ENCODE measurements around the gene FCGBP.
A peak's percentile ranks its signal among the peaks of the same experiment; 100 is the strongest.

FCGBP gene

GRCh38 chr19:39942366-39942730, 7.9 kb upstream of the FCGBP start:
- H3K4me1 ChIP-seq (ENCODE audit: control insufficient read depth in 1 of 2, insufficient read depth in 1 of 2, low read depth in 1 of 2, low read length in 1 of 2) = peaks cover 23 to 72% of the 10 kb centered on the region in 2 experiments
- no peaks in the 10 kb centered on the region for H3K36me3 ChIP-seq
- no peak for TF ChIP-seq CTCF (IDR thresholded peaks at IDR 0.05)
- peak overlapping the region; percentile 65 for H3K27ac ChIP-seq
- no peaks in the 10 kb centered on the region for H3K9me3 ChIP-seq
- peaks cover 53% of the 10 kb centered on the region for H3K27me3 ChIP-seq
- peak overlapping the region in 1 of 2 experiments; percentile 51 for H3K4me3 ChIP-seq (ENCODE audit: low read depth in 1 of 2, low read length in 1 of 2)

GRCh38 chr19:39941615-39942365, 7.4 kb upstream of the FCGBP start:
- peaks cover 53% of the 10 kb centered on the region for H3K27me3 ChIP-seq
- H3K4me3 ChIP-seq (ENCODE audit: low read depth in 1 of 2, low read length in 1 of 2) = peak overlapping the region in 1 of 2 experiments; percentile 51
- H3K27ac ChIP-seq = peak overlapping the region; percentile 65
- H3K9me3 ChIP-seq = no peaks in the 10 kb centered on the region
- no peaks in the 10 kb centered on the region for H3K36me3 ChIP-seq
- peaks cover 23 to 74% of the 10 kb centered on the region in 2 experiments for H3K4me1 ChIP-seq (ENCODE audit: control insufficient read depth in 1 of 2, insufficient read depth in 1 of 2, low read depth in 1 of 2, low read length in 1 of 2)
- TF ChIP-seq CTCF (IDR thresholded peaks at IDR 0.05) = no peak

- Histone ChIP-seq H3K4me3 (ENCODE audit: low read depth in 1 of 2, low read length in 1 of 2) (peak overlapping the region in 1 of 2 experiments; percentile 51), H3K36me3 (no peaks in the 10 kb centered on the region), H3K9me3 (no peaks in the 10 kb centered on the region), H3K27ac (peak overlapping the region; percentile 65), H3K4me1 (ENCODE audit: control insufficient read depth in 1 of 2, insufficient read depth in 1 of 2, low read depth in 1 of 2, low read length in 1 of 2) (peaks cover 23 to 67% of the 10 kb centered on the region in 2 experiments), H3K27me3 (peaks cover 53% of the 10 kb centered on the region)
- no peak for TF ChIP-seq CTCF (IDR thresholded peaks at IDR 0.05)
Observed at GRCh38 chr19:39941151-39941550, 6.7 kb upstream of the FCGBP start.

GRCh38 chr19:39940221-39940833, 5.9 kb upstream of the FCGBP start:
- no peak for TF ChIP-seq CTCF (IDR thresholded peaks at IDR 0.05)
- Histone ChIP-seq H3K36me3 (no peaks in the 10 kb centered on the region), H3K4me1 (ENCODE audit: control insufficient read depth in 1 of 2, insufficient read depth in 1 of 2, low read depth in 1 of 2, low read length in 1 of 2) (peaks cover 23 to 63% of the 10 kb centered on the region in 2 experiments), H3K4me3 (ENCODE audit: low read depth in 1 of 2, low read length in 1 of 2) (no peak overlapping the region), H3K9me3 (no peaks in the 10 kb centered on the region), H3K27me3 (peaks cover 53% of the 10 kb centered on the region), H3K27ac (no peak overlapping the region)

- no peak overlapping the region for H3K4me3 ChIP-seq (ENCODE audit: low read depth in 1 of 2, low read length in 1 of 2)
- no peak overlapping the region for H3K27ac ChIP-seq
- no peaks in the 10 kb centered on the region for H3K9me3 ChIP-seq
- H3K36me3 ChIP-seq = no peaks in the 10 kb centered on the region
- peaks cover 23 to 63% of the 10 kb centered on the region in 2 experiments for H3K4me1 ChIP-seq (ENCODE audit: control insufficient read depth in 1 of 2, insufficient read depth in 1 of 2, low read depth in 1 of 2, low read length in 1 of 2)
- TF ChIP-seq CTCF (IDR thresholded peaks at IDR 0.05) = no peak
- H3K27me3 ChIP-seq = peaks cover 53% of the 10 kb centered on the region
Observed at GRCh38 chr19:39939556-39939955, 5.1 kb upstream of the FCGBP start.

All from neutrophil (primary cell).